NT2/D1 (cell line): ENCODE data around the gene SPOCK1.

ENCODE experiments used
- SUZ12 ChIP-seq: IDR thresholded peaks from 2 replicates; pipeline ENCODE4 v1.6.1; 2011; ENCODE audit not compliant: insufficient read length, insufficient read depth; ENCODE audit errors: extremely low read depth
- YY1 ChIP-seq: IDR thresholded peaks from 2 replicates; pipeline ENCODE4 v1.6.1; 2011; ENCODE audit not compliant: insufficient read length, insufficient read depth
- ZNF274 ChIP-seq: IDR thresholded peaks from 2 replicates; pipeline ENCODE4 v1.6.1; 2011; ENCODE audit warnings: mild to moderate bottlenecking, low read depth, low read length

DNA sequence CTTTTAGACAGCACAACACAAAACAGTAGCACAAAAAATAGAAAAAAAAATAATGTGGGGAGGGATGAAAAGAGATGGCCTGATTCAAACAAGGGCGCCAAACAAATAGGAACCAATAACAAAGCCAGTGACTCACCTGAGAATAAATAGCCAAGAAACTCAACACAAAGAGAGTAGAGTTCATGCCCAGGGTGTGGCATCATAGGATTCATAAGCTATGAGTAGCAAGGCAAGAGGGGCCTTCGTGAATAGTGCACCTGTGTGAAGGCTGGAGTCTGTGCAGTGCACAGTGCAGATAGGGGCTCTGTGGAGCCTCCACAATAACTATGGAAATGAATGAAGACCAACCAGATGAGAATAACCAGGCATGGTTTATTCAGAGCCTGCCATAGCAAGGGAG is 541.7 kb downstream of the SPOCK1 start:
- TF ChIP-seq ZNF274: no peak
- TF ChIP-seq YY1: no peak
- TF ChIP-seq SUZ12: no peak
